HepG2 (cell line): ENCODE measurements around the gene EIF4G1. TPM values are rescaled to one million over a fixed set of nuclear protein-coding genes. Genes with fewer than 3 reads are reported as not detected.

Experiments used
- ATF7 ChIP-seq, 2 experiments: fragments of 450-650 bp in 1 of 2; sonication (generic) in 1 of 2; formaldehyde crosslinking in 1 of 2; IDR thresholded peaks; 2 replicates each; pipeline versions ENCODE4 v1.4.0 to v1.6.1; 2016 to 2020; ENCODE audit warnings: antibody characterized with exemption in 1 of 2, mild to moderate bottlenecking in 1 of 2, missing genetic modification reagents in 1 of 2
- HNRNPL ChIP-seq: fragments of 200-400 bp; formaldehyde crosslinking; IDR thresholded peaks from 2 replicates; pipeline ENCODE4 v1.6.1; 2017; ENCODE audit warnings: mild to moderate bottlenecking, low read depth, low read length
- JDP2 ChIP-seq: sonication (generic); formaldehyde crosslinking; IDR thresholded peaks from 2 replicates; pipeline ENCODE4 v1.8.1; 2022; ENCODE audit warnings: missing genetic modification reagents, borderline replicate concordance
- NR0B2 ChIP-seq: sonication (generic); formaldehyde crosslinking; IDR thresholded peaks from 2 replicates; pipeline ENCODE4 v1.4.0; 2020; ENCODE audit warnings: mild to moderate bottlenecking, missing genetic modification reagents
- STAT5B ChIP-seq: sonication (generic); formaldehyde crosslinking; IDR thresholded peaks from 2 replicates; pipeline ENCODE4 v1.4.0; 2020; ENCODE audit warnings: missing genetic modification reagents
- TBP ChIP-seq: sonication (generic); formaldehyde crosslinking; IDR thresholded peaks from 2 replicates; pipeline ENCODE4 v1.5.0; 2020; ENCODE audit warnings: missing genetic modification reagents
- TBX3 ChIP-seq: fragments of 450-650 bp; IDR thresholded peaks from 2 replicates; pipeline ENCODE4 v1.6.1; 2017; ENCODE audit warnings: antibody characterized with exemption, mild to moderate bottlenecking, inconsistent platforms, borderline replicate concordance
- TEAD2 ChIP-seq: sonication (generic); formaldehyde crosslinking; IDR thresholded peaks from 2 replicates; pipeline ENCODE4 v1.9.0; 2021; ENCODE audit warnings: missing genetic modification reagents
- YEATS2 ChIP-seq: sonication (generic); formaldehyde crosslinking; IDR thresholded peaks from 2 replicates; pipeline ENCODE4 v1.4.0; 2020; ENCODE audit warnings: missing genetic modification reagents, borderline replicate concordance
- ZNF24 ChIP-seq: fragments of 450-650 bp; IDR thresholded peaks from 2 replicates; pipeline ENCODE4 v1.6.1; 2017; ENCODE audit warnings: antibody characterized with exemption, mild to moderate bottlenecking
- ZNF629 ChIP-seq: sonication (generic); formaldehyde crosslinking; conservative IDR thresholded peaks from 2 replicates; pipeline ENCODE4 v1.5.0; 2020; ENCODE audit warnings: missing genetic modification reagents
- ZNF749 ChIP-seq: sonication (generic); formaldehyde crosslinking; IDR thresholded peaks from 2 replicates; pipeline ENCODE4 v1.8.0; 2022; ENCODE audit warnings: mild to moderate bottlenecking, missing genetic modification reagents, moderate library complexity, borderline replicate concordance
- ZNF75D ChIP-seq: sonication (generic); formaldehyde crosslinking; IDR thresholded peaks from 2 replicates; pipeline ENCODE4 v1.8.1; 2023; ENCODE audit warnings: missing genetic modification reagents, mild to moderate bottlenecking, borderline replicate concordance
- ZNF780A ChIP-seq: sonication (generic); formaldehyde crosslinking; IDR thresholded peaks from 2 replicates; pipeline ENCODE4 v1.8.0; 2022; ENCODE audit warnings: mild to moderate bottlenecking, missing genetic modification reagents, moderate library complexity
- ZNF800 ChIP-seq: sonication (generic); formaldehyde crosslinking; IDR thresholded peaks from 2 replicates; pipeline ENCODE4 v1.4.0; 2020; ENCODE audit warnings: missing genetic modification reagents
- polyA plus RNA-seq, 8 experiments: library from polyadenylated mRNA; depleted of rRNA in 3 of 8; stranded (reverse) in 7 of 8; unstranded in 1 of 8; fragments of >200 nt; fragmentation: Illumina TruSeq in 4 of 8; extraction: Trizol in 4 of 8; gene quantifications; 2 replicates each; pipeline versions ENCODE4 v1.2.1 to v1.2.3, GENCODE V29; 2011 to 2016; ENCODE audit warnings: low read depth in 4 of 8, missing spikeins in 1 of 8, mixed read lengths in 1 of 8; ENCODE audit not compliant: insufficient read depth in 1 of 8
- total RNA-seq, 5 experiments: library from RNA; depleted of rRNA; stranded (reverse); fragments of >200 nt; fragmentation: Illumina TruSeq; extraction: Trizol; gene quantifications; 2 replicates each; pipeline ENCODE4 v1.2.3, GENCODE V29; 2016; ENCODE audit warnings: low read depth in 1 of 5
- TF ChIP-seq, protein P1 (sequence below): IDR thresholded peaks from 2 replicates; pipeline ENCODE4 v1.6.1; 2016; ENCODE audit warnings: low read depth, missing genetic modification reagents, missing compliant biosample characterization
- TF ChIP-seq, protein P2 (sequence below): IDR thresholded peaks from 2 replicates; pipeline ENCODE4 v1.6.1; 2012; ENCODE audit warnings: low read length, improper control_type of control experiment
- TF ChIP-seq, protein P3 (sequence below): sonication (generic); formaldehyde crosslinking; conservative IDR thresholded peaks from 2 replicates; pipeline ENCODE4 v1.8.0; 2022; ENCODE audit warnings: low read depth, missing genetic modification reagents

EIF4G1 gene
- total and polyA plus RNA-seq, 2 of the 13 experiments (the other 11 are each of a cell fraction or from before 2014, with no cell fraction given): 208 to 213 TPM

GRCh38 chr3:184314363-184314699, at the start of gene EIF4G1 (continued):
- TF ChIP-seq, protein P1, sequence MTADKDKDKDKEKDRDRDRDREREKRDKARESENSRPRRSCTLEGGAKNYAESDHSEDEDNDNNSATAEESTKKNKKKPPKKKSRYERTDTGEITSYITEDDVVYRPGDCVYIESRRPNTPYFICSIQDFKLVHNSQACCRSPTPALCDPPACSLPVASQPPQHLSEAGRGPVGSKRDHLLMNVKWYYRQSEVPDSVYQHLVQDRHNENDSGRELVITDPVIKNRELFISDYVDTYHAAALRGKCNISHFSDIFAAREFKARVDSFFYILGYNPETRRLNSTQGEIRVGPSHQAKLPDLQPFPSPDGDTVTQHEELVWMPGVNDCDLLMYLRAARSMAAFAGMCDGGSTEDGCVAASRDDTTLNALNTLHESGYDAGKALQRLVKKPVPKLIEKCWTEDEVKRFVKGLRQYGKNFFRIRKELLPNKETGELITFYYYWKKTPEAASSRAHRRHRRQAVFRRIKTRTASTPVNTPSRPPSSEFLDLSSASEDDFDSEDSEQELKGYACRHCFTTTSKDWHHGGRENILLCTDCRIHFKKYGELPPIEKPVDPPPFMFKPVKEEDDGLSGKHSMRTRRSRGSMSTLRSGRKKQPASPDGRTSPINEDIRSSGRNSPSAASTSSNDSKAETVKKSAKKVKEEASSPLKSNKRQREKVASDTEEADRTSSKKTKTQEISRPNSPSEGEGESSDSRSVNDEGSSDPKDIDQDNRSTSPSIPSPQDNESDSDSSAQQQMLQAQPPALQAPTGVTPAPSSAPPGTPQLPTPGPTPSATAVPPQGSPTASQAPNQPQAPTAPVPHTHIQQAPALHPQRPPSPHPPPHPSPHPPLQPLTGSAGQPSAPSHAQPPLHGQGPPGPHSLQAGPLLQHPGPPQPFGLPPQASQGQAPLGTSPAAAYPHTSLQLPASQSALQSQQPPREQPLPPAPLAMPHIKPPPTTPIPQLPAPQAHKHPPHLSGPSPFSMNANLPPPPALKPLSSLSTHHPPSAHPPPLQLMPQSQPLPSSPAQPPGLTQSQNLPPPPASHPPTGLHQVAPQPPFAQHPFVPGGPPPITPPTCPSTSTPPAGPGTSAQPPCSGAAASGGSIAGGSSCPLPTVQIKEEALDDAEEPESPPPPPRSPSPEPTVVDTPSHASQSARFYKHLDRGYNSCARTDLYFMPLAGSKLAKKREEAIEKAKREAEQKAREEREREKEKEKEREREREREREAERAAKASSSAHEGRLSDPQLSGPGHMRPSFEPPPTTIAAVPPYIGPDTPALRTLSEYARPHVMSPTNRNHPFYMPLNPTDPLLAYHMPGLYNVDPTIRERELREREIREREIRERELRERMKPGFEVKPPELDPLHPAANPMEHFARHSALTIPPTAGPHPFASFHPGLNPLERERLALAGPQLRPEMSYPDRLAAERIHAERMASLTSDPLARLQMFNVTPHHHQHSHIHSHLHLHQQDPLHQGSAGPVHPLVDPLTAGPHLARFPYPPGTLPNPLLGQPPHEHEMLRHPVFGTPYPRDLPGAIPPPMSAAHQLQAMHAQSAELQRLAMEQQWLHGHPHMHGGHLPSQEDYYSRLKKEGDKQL (CRISPR knock-in tag): no peak
- TF ChIP-seq ZNF800 (CRISPR knock-in tag): no peak
- no peak for TF ChIP-seq ZNF629
- no peak for TF ChIP-seq TEAD2 (CRISPR knock-in tag)
- TF ChIP-seq HNRNPL: no peak
- TF ChIP-seq TBX3: no peak
- no peak for TF ChIP-seq ZNF75D (CRISPR knock-in tag)
- TF ChIP-seq TBP: no peak
- TF ChIP-seq NR0B2 (CRISPR knock-in tag): no peak; the same call in 1 of the 2 replicates
- no peak for TF ChIP-seq ZNF24
- TF ChIP-seq STAT5B (CRISPR knock-in tag): no peak
- no peak for TF ChIP-seq ATF7 (IDR thresholded peaks at IDR 0.05)
- no peak for TF ChIP-seq ATF7 (CRISPR knock-in tag; IDR thresholded peaks at IDR 0.05)
- TF ChIP-seq JDP2: no peak; the same call in 1 of the 2 replicates
- TF ChIP-seq, protein P2, sequence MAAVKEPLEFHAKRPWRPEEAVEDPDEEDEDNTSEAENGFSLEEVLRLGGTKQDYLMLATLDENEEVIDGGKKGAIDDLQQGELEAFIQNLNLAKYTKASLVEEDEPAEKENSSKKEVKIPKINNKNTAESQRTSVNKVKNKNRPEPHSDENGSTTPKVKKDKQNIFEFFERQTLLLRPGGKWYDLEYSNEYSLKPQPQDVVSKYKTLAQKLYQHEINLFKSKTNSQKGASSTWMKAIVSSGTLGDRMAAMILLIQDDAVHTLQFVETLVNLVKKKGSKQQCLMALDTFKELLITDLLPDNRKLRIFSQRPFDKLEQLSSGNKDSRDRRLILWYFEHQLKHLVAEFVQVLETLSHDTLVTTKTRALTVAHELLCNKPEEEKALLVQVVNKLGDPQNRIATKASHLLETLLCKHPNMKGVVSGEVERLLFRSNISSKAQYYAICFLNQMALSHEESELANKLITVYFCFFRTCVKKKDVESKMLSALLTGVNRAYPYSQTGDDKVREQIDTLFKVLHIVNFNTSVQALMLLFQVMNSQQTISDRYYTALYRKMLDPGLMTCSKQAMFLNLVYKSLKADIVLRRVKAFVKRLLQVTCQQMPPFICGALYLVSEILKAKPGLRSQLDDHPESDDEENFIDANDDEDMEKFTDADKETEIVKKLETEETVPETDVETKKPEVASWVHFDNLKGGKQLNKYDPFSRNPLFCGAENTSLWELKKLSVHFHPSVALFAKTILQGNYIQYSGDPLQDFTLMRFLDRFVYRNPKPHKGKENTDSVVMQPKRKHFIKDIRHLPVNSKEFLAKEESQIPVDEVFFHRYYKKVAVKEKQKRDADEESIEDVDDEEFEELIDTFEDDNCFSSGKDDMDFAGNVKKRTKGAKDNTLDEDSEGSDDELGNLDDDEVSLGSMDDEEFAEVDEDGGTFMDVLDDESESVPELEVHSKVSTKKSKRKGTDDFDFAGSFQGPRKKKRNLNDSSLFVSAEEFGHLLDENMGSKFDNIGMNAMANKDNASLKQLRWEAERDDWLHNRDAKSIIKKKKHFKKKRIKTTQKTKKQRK: no peak
- TF ChIP-seq ZNF780A (CRISPR knock-in tag): no peak
- TF ChIP-seq YEATS2 (CRISPR knock-in tag): 0 out of 2 replicates have a peak, but pooled peaks have one; percentile 56
- TF ChIP-seq ZNF749: no peak
- TF ChIP-seq, protein P3, sequence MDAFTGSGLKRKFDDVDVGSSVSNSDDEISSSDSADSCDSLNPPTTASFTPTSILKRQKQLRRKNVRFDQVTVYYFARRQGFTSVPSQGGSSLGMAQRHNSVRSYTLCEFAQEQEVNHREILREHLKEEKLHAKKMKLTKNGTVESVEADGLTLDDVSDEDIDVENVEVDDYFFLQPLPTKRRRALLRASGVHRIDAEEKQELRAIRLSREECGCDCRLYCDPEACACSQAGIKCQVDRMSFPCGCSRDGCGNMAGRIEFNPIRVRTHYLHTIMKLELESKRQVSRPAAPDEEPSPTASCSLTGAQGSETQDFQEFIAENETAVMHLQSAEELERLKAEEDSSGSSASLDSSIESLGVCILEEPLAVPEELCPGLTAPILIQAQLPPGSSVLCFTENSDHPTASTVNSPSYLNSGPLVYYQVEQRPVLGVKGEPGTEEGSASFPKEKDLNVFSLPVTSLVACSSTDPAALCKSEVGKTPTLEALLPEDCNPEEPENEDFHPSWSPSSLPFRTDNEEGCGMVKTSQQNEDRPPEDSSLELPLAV (CRISPR knock-in tag): no peak
